ENCODE results near the gene KIF20A.

DNA sequence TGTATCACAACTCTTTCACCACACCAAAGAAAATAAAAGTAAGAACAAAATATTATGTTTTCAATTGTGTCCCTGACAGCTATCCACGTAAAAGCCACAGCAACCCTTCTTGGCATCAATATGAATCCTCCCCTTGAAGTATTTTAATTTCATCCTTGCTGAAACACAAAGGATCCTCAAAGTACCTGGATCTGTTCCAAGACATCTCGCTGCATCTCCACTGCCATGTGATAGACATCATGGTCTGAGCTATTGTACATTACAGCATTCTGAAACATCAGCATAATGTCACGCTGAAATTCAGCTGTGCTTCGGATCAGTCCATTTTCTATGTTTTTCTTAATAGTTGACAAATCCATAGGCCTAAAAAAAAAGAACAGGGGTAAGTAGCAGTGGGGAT, 18.2 kb upstream of the KIF20A start:
- TF ChIP-seq, protein P1, sequence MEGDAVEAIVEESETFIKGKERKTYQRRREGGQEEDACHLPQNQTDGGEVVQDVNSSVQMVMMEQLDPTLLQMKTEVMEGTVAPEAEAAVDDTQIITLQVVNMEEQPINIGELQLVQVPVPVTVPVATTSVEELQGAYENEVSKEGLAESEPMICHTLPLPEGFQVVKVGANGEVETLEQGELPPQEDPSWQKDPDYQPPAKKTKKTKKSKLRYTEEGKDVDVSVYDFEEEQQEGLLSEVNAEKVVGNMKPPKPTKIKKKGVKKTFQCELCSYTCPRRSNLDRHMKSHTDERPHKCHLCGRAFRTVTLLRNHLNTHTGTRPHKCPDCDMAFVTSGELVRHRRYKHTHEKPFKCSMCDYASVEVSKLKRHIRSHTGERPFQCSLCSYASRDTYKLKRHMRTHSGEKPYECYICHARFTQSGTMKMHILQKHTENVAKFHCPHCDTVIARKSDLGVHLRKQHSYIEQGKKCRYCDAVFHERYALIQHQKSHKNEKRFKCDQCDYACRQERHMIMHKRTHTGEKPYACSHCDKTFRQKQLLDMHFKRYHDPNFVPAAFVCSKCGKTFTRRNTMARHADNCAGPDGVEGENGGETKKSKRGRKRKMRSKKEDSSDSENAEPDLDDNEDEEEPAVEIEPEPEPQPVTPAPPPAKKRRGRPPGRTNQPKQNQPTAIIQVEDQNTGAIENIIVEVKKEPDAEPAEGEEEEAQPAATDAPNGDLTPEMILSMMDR (IDR thresholded peaks at IDR 0.05): no peak
- TF ChIP-seq EP300 (IDR thresholded peaks at IDR 0.05) (no peak), POLR2A (IDR thresholded peaks at IDR 0.05) (no peak)

Measured in tibial nerve (tissue), 4 donors.